Nephron progenitor cell (in vitro differentiated cells): Measurements from ENCODE around the gene CDH4.

ENCODE experiments used
- DNase-seq: peaks from one replicate; pipeline ENCODE4 v3.0.0; 2021
- H3K27ac Mint-ChIP-seq: 2 replicates; pipeline ENCODE4 v1.8.0; 2021; ENCODE audit warnings: mild to moderate bottlenecking, moderate library complexity, mixed read lengths
- H3K27me3 Mint-ChIP-seq: 2 replicates; pipeline ENCODE4 v1.8.0; 2021; ENCODE audit warnings: mild to moderate bottlenecking, low read depth, mixed read lengths; ENCODE audit not compliant: poor library complexity
- H3K36me3 Mint-ChIP-seq: 2 replicates; pipeline ENCODE4 v1.8.0; 2021; ENCODE audit warnings: low read depth, mixed read lengths
- H3K4me1 Mint-ChIP-seq: 2 replicates; pipeline ENCODE4 v1.8.0; 2021; ENCODE audit warnings: mixed read lengths
- H3K4me3 Mint-ChIP-seq: 2 replicates; pipeline ENCODE4 v1.8.0; 2021; ENCODE audit warnings: mild to moderate bottlenecking, moderate library complexity, mixed read lengths
- H3K9me3 Mint-ChIP-seq: 2 replicates; pipeline ENCODE4 v1.8.0; 2021; ENCODE audit warnings: mild to moderate bottlenecking, moderate library complexity, mixed read lengths
- TF ChIP-seq, protein P1 (sequence below): fragments of 200-600 bp; sonication (generic); IDR thresholded peaks from 2 replicates; pipeline ENCODE4 v1.5.0; 2021; ENCODE audit warnings: antibody characterized with exemption

Gene CDH4

DNA sequence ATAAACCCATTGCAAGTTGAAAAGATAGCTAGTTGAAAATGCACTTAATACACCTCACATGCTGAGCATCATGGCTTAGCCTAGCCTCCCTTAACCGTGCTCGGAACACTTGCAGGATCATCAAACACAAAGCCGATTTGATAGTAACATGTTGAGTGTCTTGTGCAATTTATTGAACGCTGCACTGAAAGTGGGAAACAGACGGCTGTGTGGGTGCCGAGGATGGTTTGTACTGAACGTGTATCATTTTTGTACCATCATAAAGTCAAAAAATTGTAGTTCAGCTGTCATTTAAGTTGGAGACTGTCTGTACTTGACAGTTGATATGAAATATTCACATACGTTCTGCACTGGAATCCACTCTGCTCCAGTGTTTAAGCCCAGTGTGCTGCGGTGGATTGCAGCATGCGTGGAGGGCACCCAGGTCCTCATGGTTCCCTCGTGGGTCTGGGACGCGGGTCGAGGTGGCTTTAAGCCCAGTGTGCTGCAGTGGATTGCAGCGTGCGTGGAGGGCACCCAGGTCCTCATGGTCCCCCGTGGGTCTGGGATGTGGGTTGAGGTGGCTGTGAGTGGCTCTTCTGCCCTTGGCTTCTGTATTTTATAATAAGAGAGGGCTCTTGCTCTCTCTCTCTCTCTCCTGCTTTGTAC lies 77.0 kb downstream of the CDH4 start:
- no peaks in the 10 kb centered on the region for H3K9me3 Mint-ChIP-seq
- peaks cover 4% of the 10 kb centered on the region for H3K4me1 Mint-ChIP-seq
- peaks cover 9% of the 10 kb centered on the region for H3K27me3 Mint-ChIP-seq
- TF ChIP-seq, protein P1, sequence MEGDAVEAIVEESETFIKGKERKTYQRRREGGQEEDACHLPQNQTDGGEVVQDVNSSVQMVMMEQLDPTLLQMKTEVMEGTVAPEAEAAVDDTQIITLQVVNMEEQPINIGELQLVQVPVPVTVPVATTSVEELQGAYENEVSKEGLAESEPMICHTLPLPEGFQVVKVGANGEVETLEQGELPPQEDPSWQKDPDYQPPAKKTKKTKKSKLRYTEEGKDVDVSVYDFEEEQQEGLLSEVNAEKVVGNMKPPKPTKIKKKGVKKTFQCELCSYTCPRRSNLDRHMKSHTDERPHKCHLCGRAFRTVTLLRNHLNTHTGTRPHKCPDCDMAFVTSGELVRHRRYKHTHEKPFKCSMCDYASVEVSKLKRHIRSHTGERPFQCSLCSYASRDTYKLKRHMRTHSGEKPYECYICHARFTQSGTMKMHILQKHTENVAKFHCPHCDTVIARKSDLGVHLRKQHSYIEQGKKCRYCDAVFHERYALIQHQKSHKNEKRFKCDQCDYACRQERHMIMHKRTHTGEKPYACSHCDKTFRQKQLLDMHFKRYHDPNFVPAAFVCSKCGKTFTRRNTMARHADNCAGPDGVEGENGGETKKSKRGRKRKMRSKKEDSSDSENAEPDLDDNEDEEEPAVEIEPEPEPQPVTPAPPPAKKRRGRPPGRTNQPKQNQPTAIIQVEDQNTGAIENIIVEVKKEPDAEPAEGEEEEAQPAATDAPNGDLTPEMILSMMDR: no peak
- no peak for DNase-seq
- no peak overlapping the region for H3K27ac Mint-ChIP-seq
- no peak overlapping the region for H3K4me3 Mint-ChIP-seq
- no peaks in the 10 kb centered on the region for H3K36me3 Mint-ChIP-seq

DNA sequence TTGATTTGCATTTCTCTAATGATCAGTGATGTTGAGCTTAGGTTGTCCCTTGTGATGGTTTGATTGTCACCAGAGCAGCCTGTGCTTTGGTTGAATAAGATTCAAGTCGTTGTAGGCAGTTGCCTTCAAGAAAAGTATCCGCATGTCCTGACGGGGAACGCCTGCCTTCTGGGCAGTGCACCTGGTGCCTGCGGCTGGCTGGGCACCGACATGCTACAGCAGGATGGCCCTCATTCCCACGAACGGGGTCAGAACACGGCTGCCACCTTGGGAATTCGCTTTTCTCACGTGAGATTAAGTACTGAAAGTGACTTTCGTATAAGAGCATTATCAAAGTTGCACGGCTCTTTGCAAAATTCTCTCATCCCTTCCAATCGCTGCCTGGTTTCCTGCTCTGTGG lies 78.4 kb downstream of the CDH4 start:
- no peaks in the 10 kb centered on the region for H3K36me3 Mint-ChIP-seq

DNA sequence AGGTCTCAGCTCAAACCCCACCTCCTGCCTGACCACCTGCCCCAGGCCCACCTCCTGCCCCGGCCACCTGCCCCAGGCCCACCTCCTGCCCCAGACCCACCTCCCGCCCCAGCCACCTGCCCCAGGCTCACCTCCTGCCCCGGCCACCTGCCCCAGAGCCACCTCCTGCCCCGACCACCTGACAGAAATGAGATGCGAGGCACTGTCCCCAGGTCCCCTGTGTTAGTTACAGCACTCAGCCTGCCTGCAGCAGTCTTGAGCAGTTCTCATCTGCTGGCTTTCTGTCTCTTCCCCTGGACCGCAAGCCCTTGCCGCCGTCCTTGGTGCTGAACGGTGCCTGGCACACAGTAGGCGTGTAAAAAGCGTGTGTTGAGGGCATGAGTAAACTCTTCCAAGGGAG lies 79.5 kb downstream of the CDH4 start:
- H3K27ac Mint-ChIP-seq: no peak overlapping the region
- no peak for DNase-seq

More for the DNA sequence above, 78.4 kb downstream of the CDH4 start:
- Mint-ChIP-seq H3K9me3 (no peaks in the 10 kb centered on the region), H3K4me3 (no peak overlapping the region), H3K27ac (no peak overlapping the region), H3K4me1 (peaks cover 4% of the 10 kb centered on the region), H3K27me3 (peaks cover 14% of the 10 kb centered on the region)
- DNase-seq: no peak
- TF ChIP-seq, protein P1: no peak

DNA sequence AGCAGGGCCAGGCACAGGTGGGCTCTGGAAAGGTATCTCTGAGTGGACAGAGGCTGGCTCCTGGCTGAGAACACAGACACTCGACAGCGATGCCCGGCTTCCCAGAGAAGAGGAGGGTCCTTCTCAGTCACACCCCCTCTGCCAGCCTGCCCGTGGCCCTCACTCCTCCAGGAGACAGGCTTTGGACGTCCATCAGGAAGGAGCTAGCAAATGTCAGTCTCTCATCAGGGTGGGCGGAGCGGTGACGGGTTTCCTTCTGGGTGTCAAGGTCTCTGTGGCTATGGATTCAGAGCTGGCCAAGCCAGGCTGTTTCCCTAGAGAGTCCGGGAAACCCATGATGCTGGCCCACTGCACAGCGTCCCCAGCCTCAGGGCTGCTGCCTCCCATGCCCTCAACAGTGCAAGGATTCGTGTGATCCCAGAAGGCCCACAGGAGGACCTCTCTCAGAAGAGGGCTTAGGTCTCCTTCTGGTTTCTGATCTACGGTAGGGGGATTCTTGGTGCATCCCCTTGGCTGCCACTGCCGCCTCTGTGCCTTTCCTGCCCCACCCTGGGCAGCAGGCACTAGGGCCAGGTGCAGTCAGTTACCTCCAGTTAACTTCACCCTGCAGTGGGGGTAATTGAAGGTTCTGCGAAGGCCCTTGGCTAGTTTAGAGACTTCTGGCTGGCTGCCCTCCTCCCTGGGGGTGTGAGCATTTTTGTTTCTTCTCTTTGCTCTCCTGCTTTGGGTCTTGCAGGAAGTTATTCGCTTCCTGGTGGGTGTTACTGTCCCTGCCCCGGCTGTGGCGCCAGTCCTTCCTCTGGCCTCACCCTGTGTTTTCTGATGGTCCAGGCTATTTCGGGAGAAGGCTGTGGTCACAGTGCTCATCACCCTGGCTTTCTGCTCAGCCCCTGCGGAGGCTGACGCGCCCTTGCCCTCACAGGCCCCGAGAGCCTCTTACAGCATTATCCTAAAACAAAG lies 80.2 kb downstream of the CDH4 start:
- Mint-ChIP-seq H3K27me3 (peaks cover 14% of the 10 kb centered on the region), H3K4me3 (no peak overlapping the region), H3K4me1 (peaks cover 4% of the 10 kb centered on the region), H3K9me3 (no peaks in the 10 kb centered on the region), H3K36me3 (no peaks in the 10 kb centered on the region), H3K27ac (no peak overlapping the region)
- TF ChIP-seq, protein P1: no peak
- no peak for DNase-seq

More for the DNA sequence above, 79.5 kb downstream of the CDH4 start:
- no peaks in the 10 kb centered on the region for H3K36me3 Mint-ChIP-seq
- no peaks in the 10 kb centered on the region for H3K9me3 Mint-ChIP-seq
- H3K4me3 Mint-ChIP-seq: no peak overlapping the region
- peaks cover 4% of the 10 kb centered on the region for H3K4me1 Mint-ChIP-seq
- TF ChIP-seq, protein P1: no peak
- H3K27me3 Mint-ChIP-seq: peaks cover 15% of the 10 kb centered on the region

DNA sequence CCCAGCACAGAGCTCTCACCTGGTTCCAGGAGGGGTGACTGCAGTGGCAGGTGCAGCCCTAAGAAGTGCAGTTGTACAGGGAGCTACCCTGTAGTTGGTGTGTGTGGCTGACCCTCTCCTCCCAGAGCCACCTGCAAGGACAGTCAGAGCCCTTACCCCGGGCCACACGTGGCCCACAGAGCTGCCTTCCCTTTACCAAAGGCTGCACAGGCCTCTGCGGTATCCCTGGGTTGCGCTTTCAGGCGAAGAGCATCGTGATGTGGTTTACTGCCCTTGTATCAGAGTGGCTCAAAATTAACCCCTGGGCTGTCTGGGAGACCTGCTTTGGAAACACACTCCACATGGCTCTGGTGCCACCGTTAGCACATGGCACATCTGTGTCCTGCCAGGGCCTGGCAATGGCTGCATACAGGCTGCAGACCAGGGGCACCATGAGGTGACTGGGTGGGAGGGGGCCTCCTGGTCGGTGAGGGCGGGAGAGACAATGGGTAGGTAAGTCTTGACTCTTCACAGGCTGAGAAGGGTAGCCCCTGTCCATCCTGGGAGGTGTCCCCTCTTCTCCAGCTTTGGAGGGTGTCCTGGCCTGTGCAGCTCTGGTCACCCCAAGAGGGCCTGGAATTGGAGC lies 81.5 kb downstream of the CDH4 start:
- Mint-ChIP-seq H3K36me3 (no peaks in the 10 kb centered on the region), H3K4me1 (peaks cover 4% of the 10 kb centered on the region), H3K27me3 (peaks cover 11% of the 10 kb centered on the region), H3K27ac (no peak overlapping the region), H3K4me3 (no peak overlapping the region), H3K9me3 (no peaks in the 10 kb centered on the region)
- TF ChIP-seq, protein P1: no peak
- DNase-seq: no peak
